Uterus (tissue), 4 donors: Measurements from ENCODE around the gene PBX1. TPM values are rescaled to one million over a fixed set of nuclear protein-coding genes. Genes with fewer than 3 reads are reported as not detected.

ENCODE experiments used
- DNase-seq, 2 donors: peaks; one replicate each; pipeline ENCODE4 v3.0.0-alpha.2; 2019 to 2020
- H3K27ac ChIP-seq, 2 donors: fragments of 200-600 bp; sonication (generic); 1 replicate in 1 of 2; 2 replicates in 1 of 2; pipeline ENCODE4 v1.5.1; 2016 to 2018
- H3K27me3 ChIP-seq, 2 donors: fragments of 200-600 bp; sonication (generic); one replicate each; pipeline ENCODE4 v1.5.1; 2018 to 2019; ENCODE audit warnings: control low read depth in 1 of 2
- H3K36me3 ChIP-seq, 2 donors: fragments of 200-600 bp; sonication (generic); one replicate each; pipeline ENCODE4 v1.5.1; 2019; ENCODE audit warnings: control low read depth in 1 of 2
- H3K4me1 ChIP-seq, 2 donors: fragments of 200-600 bp; sonication (generic); one replicate each; pipeline ENCODE4 v1.5.1; 2018 to 2019; ENCODE audit warnings: control low read depth in 1 of 2
- H3K4me3 ChIP-seq, 2 donors: fragments of 200-600 bp; sonication (generic); 1 replicate in 1 of 2; 2 replicates in 1 of 2; pipeline ENCODE4 v1.5.1; 2018 to 2019; ENCODE audit warnings: mild to moderate bottlenecking in 1 of 2
- H3K9me3 ChIP-seq, 2 donors: fragments of 200-600 bp; sonication (generic); one replicate each; pipeline ENCODE4 v1.5.1; 2019; ENCODE audit warnings: control low read depth in 1 of 2
- CTCF ChIP-seq, 4 experiments: fragments of 200-600 bp in 2 of 4; fragments of 450-650 bp in 2 of 4; sonication (generic) in 2 of 4; IDR thresholded peaks; one replicate each; pipeline ENCODE4 v1.5.1; 2016 to 2019; ENCODE audit warnings: antibody characterized with exemption in 4 of 4, mild to moderate bottlenecking in 2 of 4, moderate library complexity in 1 of 4
- POLR2A ChIP-seq, 2 donors: fragments of 450-650 bp; IDR thresholded peaks; one replicate each; pipeline ENCODE4 v1.6.1; 2016; ENCODE audit warnings: antibody characterized with exemption in 2 of 2, mild to moderate bottlenecking in 1 of 2, moderate library complexity in 1 of 2
- intact Hi-C: fragments of 100-400 bp; cut with DNase I; formaldehyde crosslinking; loops from one replicate; pipeline ENCODE4 v1.15.1; 2023; ENCODE audit warnings: low total_unique reads
- total RNA-seq, 4 donors: library from RNA; depleted of rRNA in 3 of 4; stranded (reverse); fragments of >200 nt in 3 of 4; gene quantifications; one replicate each; pipeline versions ENCODE4 v1.1.0 to v1.2.4, GENCODE V29; 2014 to 2023
- donor health status: DM: yes; HTN: yes; CAD: no.

The PBX1 gene
- total RNA-seq, 4 donors from 2014 or later, result 122 to 831 (median 207) TPM

GRCh38 chr1:164693564-164694359, 134.8 kb downstream of the PBX1 start:
- TF ChIP-seq POLR2A (IDR thresholded peaks at IDR 0.05), result no peak
- no peak for TF ChIP-seq CTCF (IDR thresholded peaks at IDR 0.05)
- intact Hi-C loops, result loop anchor here (10.0 kb wide), 1 partner anchor 91 kb away; no protein-coding TSS in a partner anchor
- Histone ChIP-seq H3K9me3 (no peaks in the 10 kb centered on the region), H3K27me3 (no peaks in the 10 kb centered on the region), H3K4me3 (no peak overlapping the region), H3K36me3 (no peaks in the 10 kb centered on the region), H3K4me1 (peaks cover 0 to 35% of the 10 kb centered on the region in 2 donors), H3K27ac (peak overlapping the region; percentile 43 to 85)
- no peak for DNase-seq

DNA sequence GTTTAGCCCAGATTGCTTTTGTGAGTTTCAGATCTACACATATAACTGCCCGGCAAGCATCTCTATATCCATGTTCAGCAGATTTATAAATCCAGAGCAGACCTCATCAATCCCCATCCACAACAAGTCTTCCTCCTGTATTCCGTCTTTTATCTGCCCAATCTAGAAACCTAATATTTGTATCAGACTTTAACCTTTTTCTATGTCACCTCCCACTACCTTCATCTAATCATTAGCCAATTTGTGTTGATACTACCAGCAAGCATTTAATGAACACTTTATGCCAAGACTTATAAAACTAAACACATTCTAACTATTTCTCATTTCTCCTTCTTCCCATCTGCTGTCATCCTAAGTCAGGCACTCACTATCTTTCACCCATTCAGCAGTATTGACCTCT, 135.5 kb downstream of the PBX1 start:
- no peak for DNase-seq
- no peaks in the 10 kb centered on the region for H3K9me3 ChIP-seq
- no peak for TF ChIP-seq POLR2A (IDR thresholded peaks at IDR 0.05)
- TF ChIP-seq CTCF (IDR thresholded peaks at IDR 0.05), result no peak
- H3K4me3 ChIP-seq, result no peak overlapping the region
- H3K4me1 ChIP-seq, result peaks cover 0 to 42% of the 10 kb centered on the region in 2 donors
- H3K27ac ChIP-seq, result peak overlapping the region; percentile 43 to 85
- H3K27me3 ChIP-seq, result no peaks in the 10 kb centered on the region
- intact Hi-C loops, result loop anchor here (10.0 kb wide), 1 partner anchor 90 kb away; no protein-coding TSS in a partner anchor
- H3K36me3 ChIP-seq, result no peaks in the 10 kb centered on the region

DNA sequence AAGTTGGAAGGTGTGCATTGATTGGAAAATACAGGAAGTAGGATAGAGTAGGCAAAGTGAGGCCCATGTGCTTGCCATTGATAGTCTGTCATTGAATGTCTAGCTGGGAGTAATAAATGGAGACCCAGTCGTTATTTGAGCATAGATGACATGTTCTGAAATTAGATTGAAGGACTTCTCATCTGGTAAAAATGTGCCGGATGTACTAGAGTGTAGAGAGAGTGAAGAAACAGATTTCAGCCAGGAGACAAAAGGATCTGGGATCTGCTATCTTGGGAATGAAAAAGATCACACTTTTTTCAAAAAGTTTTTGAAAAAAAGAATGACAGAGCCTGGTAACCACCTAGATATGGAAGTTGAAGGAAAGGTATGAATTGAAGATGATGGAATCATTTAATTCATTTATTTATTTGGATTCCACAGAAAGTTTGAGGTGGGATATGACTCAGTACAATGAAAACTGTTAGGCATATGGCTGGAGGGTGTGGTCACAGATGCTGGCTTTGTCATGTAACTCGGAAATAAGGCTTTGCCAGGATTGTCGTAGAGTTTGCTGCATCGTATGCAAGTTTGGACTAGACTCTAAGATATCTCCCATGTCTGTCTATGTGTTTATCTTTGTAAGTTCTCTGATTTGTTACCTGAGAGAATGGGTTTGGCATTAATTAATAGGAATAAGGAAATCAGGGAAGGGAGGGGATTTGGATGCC, 137.1 kb downstream of the PBX1 start:
- intact Hi-C loops, result loop anchor here (10.0 kb wide), 1 partner anchor 89 kb away; no protein-coding TSS in a partner anchor
- H3K4me1 ChIP-seq, result peaks cover 0 to 36% of the 10 kb centered on the region in 2 donors
- no peak for DNase-seq
- peak overlapping the region; percentile 85 to 92 for H3K27ac ChIP-seq
- H3K36me3 ChIP-seq, result no peaks in the 10 kb centered on the region
- no peaks in the 10 kb centered on the region for H3K27me3 ChIP-seq
- H3K4me3 ChIP-seq, result no peak overlapping the region
- H3K9me3 ChIP-seq, result no peaks in the 10 kb centered on the region
- TF ChIP-seq POLR2A (IDR thresholded peaks at IDR 0.05) (no peak), CTCF (IDR thresholded peaks at IDR 0.05) (no peak)

- Histone ChIP-seq H3K9me3 (no peaks in the 10 kb centered on the region), H3K27ac (peak overlapping the region; percentile 85 to 92), H3K4me1 (peaks cover 0 to 36% of the 10 kb centered on the region in 2 donors), H3K27me3 (no peaks in the 10 kb centered on the region), H3K4me3 (no peak overlapping the region), H3K36me3 (no peaks in the 10 kb centered on the region)
- TF ChIP-seq CTCF (IDR thresholded peaks at IDR 0.05) (no peak), POLR2A (IDR thresholded peaks at IDR 0.05) (no peak)
- intact Hi-C loops, result loop anchor here (10.0 kb wide), 1 partner anchor 85 kb away; no protein-coding TSS in a partner anchor
- peak in 1 of 2 donors; percentile 73 for DNase-seq
Observed at GRCh38 chr1:164699815-164700491, 141.0 kb downstream of the PBX1 start.
